SK-N-SH treated with all-trans-retinoic acid at 6 μM for 48 hours (cell line): ENCODE data around the gene CCDC137.
A peak's percentile ranks its signal among the peaks of the same experiment; 100 is the strongest.
"Not testable (repeated sequence)": the region's sequence is repeated elsewhere in the genome, so short reads cannot be mapped to it uniquely, and the experiment has no call there.

Experiments used
- ATAC-seq: fragments of 200-7000 bp; cut with Tn5 transposase; 3 replicates; pipeline ENCODE4 v1.9.1; 2020; ENCODE audit warnings: mild to moderate bottlenecking, moderate library complexity
- ARNTL ChIP-seq: fragments of 450-650 bp; formaldehyde crosslinking; IDR thresholded peaks from 2 replicates; pipeline ENCODE4 v1.5.0; 2020; ENCODE audit warnings: low read depth, mild to moderate bottlenecking, moderate library complexity, borderline replicate concordance
- CSRNP3 ChIP-seq: fragments of 250-450 bp; sonication (Bioruptor Pico); IDR thresholded peaks from 2 replicates; pipeline ENCODE4 v1.5.1; 2021; ENCODE audit warnings: mild to moderate bottlenecking, moderate library complexity
- GLIS3 ChIP-seq: fragments of 250-450 bp; sonication (Bioruptor Pico); IDR thresholded peaks from 2 replicates; pipeline ENCODE4 v1.5.0; 2020; ENCODE audit warnings: mild to moderate bottlenecking, moderate library complexity
- OSR1 ChIP-seq: fragments of 250-450 bp; sonication (Bioruptor Pico); IDR thresholded peaks from 2 replicates; pipeline ENCODE4 v1.8.0; 2022; ENCODE audit warnings: moderate library complexity, mild to moderate bottlenecking, inconsistent platforms
- PPARA ChIP-seq: fragments of 250-450 bp; sonication (Bioruptor Pico); IDR thresholded peaks from 2 replicates; pipeline ENCODE4 v1.5.0; 2020; ENCODE audit warnings: mild to moderate bottlenecking, borderline replicate concordance
- RARB ChIP-seq: fragments of 250-450 bp; sonication (Bioruptor Pico); IDR thresholded peaks from 2 replicates; pipeline ENCODE4 v1.8.0; 2021; ENCODE audit warnings: mild to moderate bottlenecking, moderate library complexity
- TSHZ2 ChIP-seq: fragments of 250-450 bp; sonication (Bioruptor Pico); IDR thresholded peaks from 2 replicates; pipeline ENCODE4 v1.5.0; 2020; ENCODE audit warnings: mild to moderate bottlenecking, moderate library complexity
- ZFP3 ChIP-seq: fragments of 250-450 bp; sonication (Bioruptor Pico); IDR thresholded peaks from 2 replicates; pipeline ENCODE4 v1.5.0; 2020; ENCODE audit warnings: mild to moderate bottlenecking, moderate library complexity
- ZFP30 ChIP-seq: fragments of 450-650 bp; formaldehyde crosslinking; IDR thresholded peaks from 2 replicates; pipeline ENCODE4 v1.5.0; 2022; ENCODE audit warnings: mild to moderate bottlenecking, moderate library complexity
- ZNF8 ChIP-seq: fragments of 450-650 bp; formaldehyde crosslinking; IDR thresholded peaks from 2 replicates; pipeline ENCODE4 v1.5.0; 2020; ENCODE audit warnings: mild to moderate bottlenecking, moderate library complexity

CCDC137 gene

GRCh38 chr17:81666342-81667191, at the start of gene CCDC137, which contains the start of gene OXLD1:
Gene CCDC137, plus strand, starts transcription at chr17:81666737. Its CDS starts 30 bp downstream, at chr17:81666767.
Gene OXLD1, minus strand, starts transcription at chr17:81666605. Its CDS starts 28 bp downstream, at chr17:81666577.
- no peak for TF ChIP-seq RARB (CRISPR knock-in tag)
- TF ChIP-seq PPARA (CRISPR knock-in tag) = no peak
- TF ChIP-seq ZFP3 = no peak
- no peak for TF ChIP-seq CSRNP3 (CRISPR knock-in tag)
- peak; percentile 82; the same call in 1 of the 2 replicates for TF ChIP-seq GLIS3 (CRISPR knock-in tag)
- 0 out of 2 replicates have a peak, but pooled peaks have one; percentile 36 for TF ChIP-seq TSHZ2 (CRISPR knock-in tag)
- peak; percentile 99 for ATAC-seq

DNA sequence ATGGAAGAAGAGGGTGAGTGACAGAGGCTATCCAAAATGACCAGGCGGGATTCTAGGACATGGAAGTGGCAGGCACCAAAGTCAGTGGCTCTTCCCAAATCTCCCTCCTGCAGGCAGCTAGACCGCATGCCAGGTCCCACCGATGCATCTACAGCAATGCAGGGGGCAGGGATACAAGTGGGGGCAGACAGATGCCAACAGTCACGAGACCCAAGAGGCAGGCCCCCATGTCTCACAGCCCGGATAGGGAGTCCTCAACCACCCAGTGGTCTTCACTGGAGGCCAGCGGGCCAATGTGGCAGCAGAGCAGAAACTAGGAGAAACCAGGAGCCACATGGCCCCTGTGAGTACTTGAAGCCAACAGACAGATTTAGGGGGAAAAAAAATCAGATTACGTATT, 49.7 kb upstream of the CCDC137 start:
- TF ChIP-seq PPARA (CRISPR knock-in tag) = no peak
- TF ChIP-seq ZFP30 (CRISPR knock-in tag) = no peak
- no peak for TF ChIP-seq OSR1 (CRISPR knock-in tag)
- no peak for TF ChIP-seq ZNF8
- no peak for TF ChIP-seq ARNTL
- TF ChIP-seq TSHZ2 (CRISPR knock-in tag) = no peak
- ATAC-seq = no peak; the same call in 2 of the 3 replicates

GRCh38 chr17:81618307-81618706, 48.2 kb upstream of the CCDC137 start:
- not testable (repeated sequence) for ATAC-seq

GRCh38 chr17:81621494-81622130, 44.9 kb upstream of the CCDC137 start:
- no peak for ATAC-seq
- no peak for TF ChIP-seq GLIS3 (CRISPR knock-in tag)
- peak; percentile 37 for TF ChIP-seq TSHZ2 (CRISPR knock-in tag)
- TF ChIP-seq CSRNP3 (CRISPR knock-in tag) = no peak
- TF ChIP-seq, all 23 proteins: peak for 1
